GM04503 (cell line): ENCODE data around the gene CACNA1G.

ENCODE experiments used
- DNase-seq: peaks from one replicate; pipeline ENCODE4 v3.0.0-alpha.2; 2012; ENCODE audit warnings: low read depth

CACNA1G gene

DNA sequence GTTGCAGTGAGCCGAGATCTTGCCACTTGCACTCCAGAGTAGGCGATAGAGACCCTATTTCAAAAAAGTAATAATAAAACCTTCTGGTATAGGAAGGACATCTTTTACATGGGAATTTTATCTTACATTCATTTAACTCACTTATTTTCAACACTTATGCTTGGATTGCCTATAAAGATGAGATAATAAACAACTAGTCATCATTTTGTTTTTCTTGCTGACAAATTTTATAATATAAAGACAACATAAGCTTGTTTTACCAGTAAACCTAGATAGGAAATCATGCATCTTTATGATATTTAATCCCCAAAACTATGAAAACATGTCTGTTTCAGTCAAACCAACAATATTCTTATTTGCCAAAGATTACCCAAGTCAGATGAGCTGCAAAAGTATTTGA lies 91.1 kb downstream of the CACNA1G start:
- no peak for DNase-seq

GRCh38 chr17:50653738-50654137 lies 93.2 kb downstream of the CACNA1G start:
- no peak for DNase-seq

GRCh38 chr17:50656509-50656908 lies 96.0 kb downstream of the CACNA1G start:
- no peak for DNase-seq

- DNase-seq = no peak
Measured at GRCh38 chr17:50657054-50657453, 96.5 kb downstream of the CACNA1G start.

DNA sequence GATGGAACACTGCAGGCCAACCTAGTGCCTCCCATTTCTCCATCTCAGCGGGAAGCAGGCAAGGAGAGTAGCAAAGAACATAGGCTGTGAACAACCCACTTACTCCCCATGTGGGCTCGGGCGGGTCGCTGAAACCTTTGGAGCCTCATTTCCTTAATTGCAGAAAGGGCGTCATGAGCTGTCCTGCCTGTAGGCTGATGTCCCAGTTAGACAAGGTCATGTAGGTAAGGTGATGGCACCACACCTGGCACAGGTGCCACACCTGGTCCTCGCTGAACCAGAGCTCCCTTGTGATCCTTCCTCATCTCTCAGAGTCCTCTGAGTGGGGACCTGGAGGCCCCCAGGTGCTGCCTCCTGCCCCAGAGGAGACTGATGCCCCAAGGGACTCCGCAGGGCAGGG lies 97.1 kb downstream of the CACNA1G start:
- DNase-seq = no peak

DNA sequence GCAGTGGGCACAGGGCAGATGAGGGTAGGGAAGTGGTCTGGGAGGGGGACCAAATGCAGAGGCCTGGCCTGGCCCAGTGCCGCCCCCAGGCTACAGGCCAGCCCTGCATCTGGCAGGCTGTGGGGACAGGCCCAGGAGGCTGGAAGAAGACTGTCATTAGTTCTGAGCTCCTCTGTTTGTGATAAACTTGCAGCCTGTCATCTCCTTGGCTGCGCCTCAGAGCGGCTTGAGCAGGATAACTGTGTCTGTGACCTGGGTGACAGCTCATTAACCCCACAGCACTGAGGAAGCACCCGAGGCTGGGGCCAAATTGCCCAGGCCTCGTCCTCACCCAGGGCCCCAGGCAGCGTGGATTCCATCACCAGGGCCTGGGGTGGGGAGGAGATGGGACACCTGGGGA lies 98.1 kb downstream of the CACNA1G start:
- no peak for DNase-seq

DNA sequence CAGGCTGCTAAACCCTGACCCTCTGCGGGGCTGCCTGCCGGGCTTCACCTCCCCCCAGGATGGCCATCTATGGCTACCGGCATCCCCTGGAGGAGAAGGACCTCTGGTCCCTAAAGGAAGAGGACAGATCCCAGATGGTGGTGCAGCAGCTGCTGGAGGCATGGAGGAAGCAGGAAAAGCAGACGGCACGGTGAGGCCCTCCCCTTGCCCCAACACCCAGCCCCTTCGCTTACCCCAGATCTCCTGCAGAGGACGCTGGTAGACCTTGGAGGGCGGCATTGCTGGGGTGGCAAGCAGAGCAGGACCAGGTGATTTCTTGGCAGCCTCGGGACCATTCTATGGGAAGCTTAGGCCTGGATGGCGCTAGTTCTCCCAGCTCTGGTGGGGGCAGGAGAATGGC lies 98.7 kb downstream of the CACNA1G start:
- no peak for DNase-seq

GRCh38 chr17:50660042-50660886 lies 99.7 kb downstream of the CACNA1G start:
- no peak for DNase-seq

DNA sequence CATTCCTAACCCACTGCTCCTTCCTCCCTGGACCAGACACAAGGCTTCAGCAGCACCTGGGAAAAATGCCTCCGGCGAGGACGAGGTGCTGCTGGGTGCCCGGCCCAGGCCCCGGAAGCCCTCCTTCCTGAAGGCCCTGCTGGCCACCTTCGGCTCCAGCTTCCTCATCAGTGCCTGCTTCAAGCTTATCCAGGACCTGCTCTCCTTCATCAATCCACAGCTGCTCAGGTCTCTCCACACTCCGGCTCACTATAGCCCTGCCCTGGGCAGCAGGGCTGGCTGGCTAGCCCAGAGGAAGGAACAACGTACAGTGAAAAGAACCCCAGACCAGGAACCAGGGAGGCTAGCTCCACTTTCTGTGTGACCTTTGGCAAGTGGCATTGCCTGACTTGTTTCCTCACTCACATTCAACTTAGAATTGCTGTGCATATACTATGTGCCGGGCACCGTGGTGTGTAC lies 100.4 kb downstream of the CACNA1G start:
- no peak for DNase-seq

DNA sequence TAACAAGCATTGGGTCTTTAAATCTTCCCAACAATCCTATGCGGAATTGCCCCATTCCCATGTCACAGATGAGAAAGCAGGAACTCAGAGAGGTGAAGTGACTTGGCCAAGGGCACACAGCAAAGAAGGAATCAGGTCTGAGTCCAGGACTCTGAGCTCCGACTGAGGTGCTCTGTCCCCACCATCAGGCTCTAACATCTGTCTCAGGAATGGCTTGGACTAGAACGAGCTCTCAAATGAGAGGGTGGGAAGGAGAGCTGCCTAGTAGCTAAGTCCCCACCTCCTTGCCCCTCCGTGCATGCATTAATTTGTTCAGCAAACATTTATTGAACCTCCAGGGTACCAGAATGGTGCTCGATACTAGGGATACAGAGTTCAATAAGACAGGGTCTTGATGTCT lies 100.8 kb downstream of the CACNA1G start:
- no peak for DNase-seq

GRCh38 chr17:50661795-50662391 lies 101.4 kb downstream of the CACNA1G start:
- DNase-seq = peak; percentile 73

- no peak for DNase-seq
Measured at GRCh38 chr17:50662632-50663225, 102.2 kb downstream of the CACNA1G start.

DNA sequence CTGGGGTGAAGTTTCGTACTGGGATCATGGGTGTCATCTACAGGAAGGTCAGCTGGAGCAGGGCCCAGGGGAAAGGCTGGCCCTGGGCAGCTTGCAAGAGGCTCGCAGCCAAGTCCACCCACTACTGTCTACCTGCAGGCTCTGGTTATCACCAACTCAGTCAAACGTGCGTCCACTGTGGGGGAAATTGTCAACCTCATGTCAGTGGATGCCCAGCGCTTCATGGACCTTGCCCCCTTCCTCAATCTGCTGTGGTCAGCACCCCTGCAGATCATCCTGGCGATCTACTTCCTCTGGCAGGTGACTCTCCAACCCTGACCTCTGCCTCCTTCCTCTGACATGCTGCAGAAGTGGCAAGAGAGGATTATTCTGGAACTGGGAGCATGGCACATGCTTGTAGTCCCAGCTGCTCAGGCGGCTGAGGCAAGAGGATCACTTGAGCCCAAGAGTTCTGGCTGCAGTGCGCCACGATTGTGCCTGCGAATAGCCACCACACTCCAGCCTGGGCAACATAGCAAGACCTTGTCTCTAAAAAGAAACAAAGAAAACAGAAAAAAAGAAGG lies 103.4 kb downstream of the CACNA1G start:
- no peak for DNase-seq

DNA sequence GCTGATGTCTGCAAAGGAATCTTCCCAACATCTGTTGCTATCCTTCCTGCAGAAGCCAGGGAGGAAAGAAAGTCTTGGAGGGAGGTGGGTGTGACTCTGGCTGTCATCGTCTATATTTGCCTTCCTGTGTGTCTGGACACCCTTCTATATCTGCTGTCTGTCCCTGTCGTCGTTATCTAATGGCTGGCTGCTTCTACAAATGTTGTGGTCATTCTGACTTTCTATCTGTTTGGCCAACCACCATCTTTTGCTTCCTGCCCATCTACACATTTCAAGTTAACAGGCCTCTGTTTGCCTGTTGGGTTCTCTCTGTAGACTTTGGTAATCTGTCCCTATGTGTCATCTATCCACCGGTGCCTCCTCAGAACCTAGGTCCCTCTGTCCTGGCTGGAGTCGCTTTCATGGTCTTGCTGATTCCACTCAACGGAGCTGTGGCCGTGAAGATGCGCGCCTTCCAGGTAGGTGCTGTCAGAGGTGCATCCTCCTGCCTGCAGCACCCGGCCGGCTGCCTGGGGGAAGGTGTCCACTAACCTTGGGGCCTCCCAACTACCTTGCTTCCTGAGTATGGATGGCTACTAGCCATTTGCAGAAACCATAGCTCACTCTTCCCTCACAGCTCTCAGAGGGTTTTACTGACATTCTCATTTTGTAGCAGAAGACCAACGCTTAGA lies 104.4 kb downstream of the CACNA1G start:
- DNase-seq = no peak

DNA sequence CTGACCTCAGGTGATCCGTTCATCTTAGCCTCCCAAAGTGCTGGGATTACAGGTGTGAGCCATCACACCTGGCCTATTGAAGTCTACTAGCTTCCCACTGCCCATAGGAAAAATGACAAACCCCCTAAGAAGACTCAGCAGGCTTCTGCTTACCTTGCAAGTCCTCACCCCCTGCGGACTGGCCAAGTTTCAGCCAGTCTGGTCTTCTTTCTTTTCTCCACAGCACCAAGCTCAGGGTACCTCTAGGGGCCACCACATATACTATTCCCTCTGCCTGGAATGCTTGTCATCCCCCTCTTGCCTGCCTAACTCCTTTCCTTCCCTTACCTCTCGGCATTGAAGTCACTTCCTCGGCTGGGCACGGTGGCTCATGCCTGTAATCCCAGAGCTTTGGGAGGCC lies 105.3 kb downstream of the CACNA1G start:
- no peak for DNase-seq

DNA sequence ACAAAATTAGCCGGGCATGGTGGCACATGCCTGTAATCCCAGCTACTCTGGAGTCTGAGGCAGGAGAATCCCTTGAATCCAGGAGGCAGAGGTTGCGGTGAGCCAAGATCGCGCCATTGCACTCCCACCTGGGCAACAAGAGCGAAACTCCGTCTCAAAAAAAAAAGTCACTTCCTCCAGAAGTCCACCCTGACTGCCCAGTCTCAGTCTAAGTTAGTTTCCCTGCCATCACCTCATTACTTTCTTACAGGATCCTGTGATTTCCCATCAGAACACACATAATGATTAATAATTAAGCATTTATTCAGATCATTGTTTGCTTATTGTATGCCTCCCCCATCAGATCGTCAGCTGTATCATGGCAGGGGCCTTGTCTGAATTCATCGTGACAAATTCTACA lies 105.8 kb downstream of the CACNA1G start:
- no peak for DNase-seq

DNA sequence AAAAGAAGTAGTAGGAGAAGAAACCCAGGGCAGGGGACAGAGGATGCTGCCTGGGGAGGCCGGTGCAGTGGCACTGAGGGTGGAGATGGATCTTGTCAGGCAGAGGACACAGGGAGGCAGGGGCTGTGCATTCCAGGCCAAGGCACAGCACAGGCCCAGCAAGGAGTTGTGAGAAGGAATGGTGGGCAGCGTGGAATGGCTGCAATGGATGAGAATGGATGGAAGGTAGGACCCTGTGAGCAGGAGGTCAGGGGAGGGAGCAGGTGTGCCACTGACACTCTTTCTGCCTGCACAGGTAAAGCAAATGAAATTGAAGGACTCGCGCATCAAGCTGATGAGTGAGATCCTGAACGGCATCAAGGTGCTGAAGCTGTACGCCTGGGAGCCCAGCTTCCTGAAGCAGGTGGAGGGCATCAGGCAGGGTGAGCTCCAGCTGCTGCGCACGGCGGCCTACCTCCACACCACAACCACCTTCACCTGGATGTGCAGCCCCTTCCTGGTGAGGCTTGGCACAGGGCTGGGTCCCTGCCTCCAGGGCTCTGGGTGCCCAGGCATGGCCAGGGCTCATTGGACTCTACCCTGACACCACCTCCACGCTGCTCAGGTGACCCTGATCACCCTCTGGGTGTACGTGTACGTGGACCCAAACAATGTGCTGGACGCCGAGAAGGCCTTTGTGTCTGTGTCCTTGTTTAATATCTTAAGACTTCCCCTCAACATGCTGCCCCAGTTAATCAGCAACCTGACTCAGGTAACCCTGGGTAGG lies 106.9 kb downstream of the CACNA1G start:
- no peak for DNase-seq

DNA sequence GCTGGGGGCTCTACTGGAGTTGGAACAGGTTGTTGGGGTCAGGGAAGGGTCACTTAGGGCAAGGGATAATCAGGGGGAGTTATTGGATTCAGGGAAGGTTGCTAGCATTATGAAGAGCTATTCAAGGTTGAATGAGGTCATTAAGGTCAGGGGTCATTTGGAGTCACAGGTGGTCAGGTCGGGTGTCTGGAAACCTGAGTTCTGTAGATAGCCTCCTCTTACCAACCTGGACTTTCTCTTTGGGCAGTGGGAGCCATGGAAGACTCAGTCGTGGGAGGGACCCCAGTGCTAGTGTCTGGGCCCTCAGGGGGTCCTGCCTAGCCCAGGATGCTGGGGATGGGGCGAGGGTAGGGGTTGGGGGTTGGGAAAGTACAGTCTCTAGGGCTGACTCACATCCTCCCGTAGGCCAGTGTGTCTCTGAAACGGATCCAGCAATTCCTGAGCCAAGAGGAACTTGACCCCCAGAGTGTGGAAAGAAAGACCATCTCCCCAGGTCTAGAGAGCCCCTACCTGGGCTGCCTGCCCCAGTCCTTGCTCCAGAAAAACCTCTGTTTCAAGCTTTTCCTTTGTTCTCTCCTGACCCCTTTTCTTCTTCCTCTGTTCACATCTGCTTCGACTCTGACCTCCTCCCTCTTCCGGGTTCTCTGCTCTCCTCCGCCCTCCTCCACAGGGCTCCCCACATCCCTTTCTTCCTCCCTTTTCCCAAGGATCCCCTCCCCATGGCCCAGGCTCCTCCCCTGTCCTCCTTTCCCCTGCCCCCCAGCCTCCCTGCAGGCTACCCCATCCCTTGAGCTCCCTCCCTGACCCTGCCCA lies 107.7 kb downstream of the CACNA1G start:
- DNase-seq = no peak

DNA sequence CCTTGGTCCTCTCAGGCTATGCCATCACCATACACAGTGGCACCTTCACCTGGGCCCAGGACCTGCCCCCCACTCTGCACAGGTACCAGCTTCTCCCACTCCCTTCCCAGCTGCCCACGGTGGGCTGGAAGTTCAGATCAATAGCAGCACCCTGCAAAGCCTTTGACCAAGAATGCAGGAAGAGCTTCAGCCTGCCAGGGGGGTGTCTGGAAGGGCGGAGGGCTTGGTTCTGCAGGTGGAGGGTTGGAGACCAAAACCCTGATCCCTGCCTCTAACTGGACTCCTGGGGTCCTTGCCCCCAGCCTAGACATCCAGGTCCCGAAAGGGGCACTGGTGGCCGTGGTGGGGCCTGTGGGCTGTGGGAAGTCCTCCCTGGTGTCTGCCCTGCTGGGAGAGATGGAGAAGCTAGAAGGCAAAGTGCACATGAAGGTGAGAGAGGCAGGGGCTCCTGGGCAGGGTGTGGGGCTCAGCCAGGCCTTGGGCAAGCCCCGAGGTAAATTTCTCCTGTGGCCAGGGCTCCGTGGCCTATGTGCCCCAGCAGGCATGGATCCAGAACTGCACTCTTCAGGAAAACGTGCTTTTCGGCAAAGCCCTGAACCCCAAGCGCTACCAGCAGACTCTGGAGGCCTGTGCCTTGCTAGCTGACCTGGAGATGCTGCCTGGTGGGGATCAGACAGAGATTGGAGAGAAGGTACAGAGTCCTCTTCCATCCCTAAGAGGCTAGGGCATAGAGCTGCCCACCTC lies 108.5 kb downstream of the CACNA1G start:
- DNase-seq = no peak

DNA sequence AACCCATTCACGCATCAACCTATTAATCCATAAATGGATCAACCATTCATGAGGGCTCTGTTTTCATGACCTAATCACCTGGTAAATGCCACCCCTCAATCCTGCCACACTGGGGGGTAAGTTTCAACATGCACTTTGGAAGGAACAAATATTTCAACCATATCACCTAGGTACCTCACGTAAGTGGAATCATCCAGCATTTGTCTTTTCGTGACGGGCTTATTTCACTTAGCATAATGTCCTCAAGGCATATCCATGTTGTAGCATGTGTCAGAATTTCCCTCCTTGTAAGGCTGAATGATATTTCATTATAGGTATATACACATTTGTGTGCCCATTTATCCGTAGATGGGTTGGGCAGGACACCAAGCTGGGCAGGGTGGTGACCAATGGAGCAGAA lies 111.6 kb downstream of the CACNA1G start:
- DNase-seq = no peak
